Measurements from ENCODE around the gene VPS37D. TPM values are rescaled to one million over a fixed set of nuclear protein-coding genes. Genes with fewer than 3 reads are reported as not detected.

Gene VPS37D
- total RNA-seq, 1 experiment from 2014 or later = 0.85 TPM

- Histone ChIP-seq H2BK20ac (ENCODE audit: low read depth, low read length, poor library complexity, severe bottlenecking) (no peak overlapping the region), H3K9me3 (ENCODE audit: control insufficient read depth, low read depth, low read length) (no peaks in the 10 kb centered on the region), H3K79me1 (ENCODE audit: insufficient read depth, low read depth, low read length, poor library complexity, severe bottlenecking) (no peaks in the 10 kb centered on the region), H2BK120ac (ENCODE audit: low read depth, low read length, poor library complexity, severe bottlenecking) (no peak overlapping the region), H3T11ph (ENCODE audit: low read length) (no peak overlapping the region), H3K56ac (ENCODE audit: insufficient read length, low read depth, low read length) (no peak overlapping the region), H2BK5ac (ENCODE audit: insufficient read length, low read length) (no peak overlapping the region), H4K8ac (replicated peaks; ENCODE audit: insufficient read length, low read depth, low read length) (no peak overlapping the region), H3K14ac (ENCODE audit: insufficient read depth, low read length) (no peak overlapping the region), H3K27ac (ENCODE audit: insufficient read length, low read depth, low read length) (no peak overlapping the region), H3K23ac (ENCODE audit: insufficient read length, low read depth, low read length) (no peak overlapping the region), H3K18ac (ENCODE audit: insufficient read length, low read depth, low read length) (no peak overlapping the region), H2AK5ac (ENCODE audit: insufficient read length, low read length) (no peak overlapping the region), H2AFZ (ENCODE audit: low read length) (no peak overlapping the region), H3K23me2 (ENCODE audit: insufficient read length, low read depth, low read length, poor library complexity, severe bottlenecking) (peaks cover 10% of the 10 kb centered on the region), H2BK12ac (ENCODE audit: insufficient read length, low read depth, low read length) (no peak overlapping the region), H3K4me2 (ENCODE audit: insufficient read depth, insufficient read length, low read length) (peak overlapping the region; percentile 69), H4K91ac (ENCODE audit: insufficient read length, low read depth, low read length) (no peak overlapping the region), H3K9ac (ENCODE audit: extremely low read depth, insufficient read length, low read length) (no peak overlapping the region), H4K20me1 (ENCODE audit: control insufficient read depth, insufficient read depth, insufficient read length) (no peaks in the 10 kb centered on the region), H2BK15ac (ENCODE audit: low read depth, low read length) (no peak overlapping the region), H3K27me3 (ENCODE audit: insufficient read depth, low read length) (no peaks in the 10 kb centered on the region), H3K79me2 (ENCODE audit: insufficient read depth, low read length) (no peaks in the 10 kb centered on the region), H3K4me1 (ENCODE audit: insufficient read depth, low read length) (no peaks in the 10 kb centered on the region), H4K5ac (ENCODE audit: insufficient read length, low read depth, low read length) (no peak overlapping the region), H3K4ac (ENCODE audit: low read depth, low read length) (no peak overlapping the region)
- Mint-ChIP-seq H3K27ac (no peak overlapping the region), H3K27me3 (ENCODE audit: low read depth) (peaks cover 30% of the 10 kb centered on the region), H3K4me3 (peak overlapping the region; percentile 60 to 87), H3K9me3 (no peaks in the 10 kb centered on the region), H3K4me1 (peaks cover 10 to 44% of the 10 kb centered on the region in 2 experiments), H3K36me3 (ENCODE audit: insufficient read depth in 1 of 3, low read depth in 3 of 3) (peaks cover 0 to 7% (median 4%) of the 10 kb centered on the region in 3 experiments; a peak in 3 of 7 replicates)
- no CpG with 5 or more reads among the region's 5 CpGs for WGBS (ENCODE audit: extremely low coverage, insufficient read length, low lambda C conversion rate)
- TF ChIP-seq, protein P1, sequence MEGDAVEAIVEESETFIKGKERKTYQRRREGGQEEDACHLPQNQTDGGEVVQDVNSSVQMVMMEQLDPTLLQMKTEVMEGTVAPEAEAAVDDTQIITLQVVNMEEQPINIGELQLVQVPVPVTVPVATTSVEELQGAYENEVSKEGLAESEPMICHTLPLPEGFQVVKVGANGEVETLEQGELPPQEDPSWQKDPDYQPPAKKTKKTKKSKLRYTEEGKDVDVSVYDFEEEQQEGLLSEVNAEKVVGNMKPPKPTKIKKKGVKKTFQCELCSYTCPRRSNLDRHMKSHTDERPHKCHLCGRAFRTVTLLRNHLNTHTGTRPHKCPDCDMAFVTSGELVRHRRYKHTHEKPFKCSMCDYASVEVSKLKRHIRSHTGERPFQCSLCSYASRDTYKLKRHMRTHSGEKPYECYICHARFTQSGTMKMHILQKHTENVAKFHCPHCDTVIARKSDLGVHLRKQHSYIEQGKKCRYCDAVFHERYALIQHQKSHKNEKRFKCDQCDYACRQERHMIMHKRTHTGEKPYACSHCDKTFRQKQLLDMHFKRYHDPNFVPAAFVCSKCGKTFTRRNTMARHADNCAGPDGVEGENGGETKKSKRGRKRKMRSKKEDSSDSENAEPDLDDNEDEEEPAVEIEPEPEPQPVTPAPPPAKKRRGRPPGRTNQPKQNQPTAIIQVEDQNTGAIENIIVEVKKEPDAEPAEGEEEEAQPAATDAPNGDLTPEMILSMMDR (conservative IDR thresholded peaks at IDR 0.05) = no peak
- no peak for DNase-seq
Observed at GRCh38 chr7:73668886-73669230, 1.2 kb downstream of the VPS37D start.

All from H9 (cell line).